ENCODE measurements around the gene MCAM. TPM values are rescaled to one million over a fixed set of nuclear protein-coding genes. Genes with fewer than 3 reads are reported as not detected.

The MCAM gene
- total RNA-seq, result 1 to 10 TPM; 4.7 to 5.2 TPM

DNA sequence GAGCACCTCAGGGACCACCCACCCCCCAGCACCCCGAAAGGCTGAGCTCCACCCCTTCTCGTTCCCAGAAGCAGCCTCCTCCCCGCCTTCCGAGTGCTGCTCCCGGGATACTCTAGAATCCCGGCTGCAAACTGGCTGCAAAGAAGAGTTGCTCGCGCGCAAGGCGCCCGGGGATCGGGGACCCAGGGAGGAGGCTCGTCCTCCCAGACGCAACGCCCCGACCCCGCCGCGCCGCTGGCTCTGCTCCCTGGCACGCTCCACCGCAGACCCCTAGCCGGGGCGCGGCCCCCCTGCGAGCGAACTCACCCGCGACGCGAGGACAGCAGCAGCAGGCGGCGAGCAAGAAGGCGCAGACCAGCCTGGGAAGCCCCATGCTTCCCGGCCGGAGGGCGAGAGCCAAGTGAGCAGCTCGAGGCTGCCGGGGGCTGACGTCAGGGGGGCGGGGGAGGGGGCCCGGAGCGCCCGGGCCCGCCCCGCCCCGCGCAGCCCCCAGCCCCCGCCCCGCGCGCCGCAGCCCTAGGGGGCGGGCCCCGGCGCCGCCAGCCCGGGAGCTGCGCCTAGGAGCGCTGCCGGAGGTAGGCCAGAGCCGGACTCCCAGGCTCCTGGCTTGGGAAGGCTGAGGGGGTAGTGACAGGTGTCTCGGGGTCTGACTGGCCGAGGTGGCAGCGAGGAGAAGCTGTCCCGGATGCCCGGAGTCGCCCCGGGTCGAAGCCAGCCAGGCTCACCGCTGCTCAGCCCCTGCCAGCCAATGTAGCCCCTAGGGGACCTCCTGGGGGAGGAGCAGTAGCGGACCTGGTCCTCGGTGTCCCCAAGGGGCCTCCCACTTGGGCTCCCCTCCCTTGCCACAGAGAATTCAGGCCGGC is at the start of gene MCAM:
Gene MCAM, minus strand, starts transcription at position 402 of the 863 bp plus-strand sequence. Its CDS starts 29 bp downstream, at position 373.
- Mint-ChIP-seq H3K4me3 (peak within 1 kb of the TSS; percentile 79 to 84), H3K9me3 (no peaks in the 10 kb centered on the region), H3K27ac (no peak within 1 kb of the TSS), H3K4me1 (ENCODE audit: low read depth) (peaks cover 20% of the 10 kb centered on the region), H3K27me3 (ENCODE audit: low read depth) (peaks cover 8% of the 10 kb centered on the region), H3K36me3 (ENCODE audit: insufficient read depth in 2 of 2) (no peaks in the 10 kb centered on the region)
- peak in 1 of 2 donors; percentile 28 for DNase-seq
- ATAC-seq (replicated peaks in 1 of 2), result no peak

DNA sequence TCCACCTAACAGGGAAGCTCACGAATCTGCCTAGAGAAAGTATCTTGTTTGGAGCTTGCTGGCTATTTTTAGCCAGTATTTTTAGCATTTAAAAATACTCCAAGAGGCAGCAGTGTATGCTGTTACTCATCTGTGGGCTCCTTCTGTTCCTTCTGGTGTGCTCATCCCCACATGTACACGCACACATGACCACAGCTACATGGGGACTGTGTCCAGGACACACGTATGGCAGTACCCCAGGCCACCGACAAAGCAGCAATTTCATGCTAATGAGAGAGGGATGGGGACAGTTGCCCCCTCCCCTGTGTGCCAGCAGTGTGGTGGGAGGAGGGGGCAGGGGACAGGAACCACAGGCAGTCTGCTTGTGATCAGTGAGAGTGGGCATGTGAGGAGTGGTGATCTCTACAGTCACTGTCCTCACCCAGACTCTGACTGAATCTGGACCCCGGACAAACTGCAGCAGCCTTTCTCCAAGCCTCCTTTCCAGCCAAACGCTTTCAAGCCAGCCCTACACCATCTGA is 48.2 kb upstream of the MCAM start:
- peaks cover 31% of the 10 kb centered on the region for H3K4me1 Mint-ChIP-seq (ENCODE audit: low read depth)
- H3K27me3 Mint-ChIP-seq (ENCODE audit: low read depth), result peaks cover 51% of the 10 kb centered on the region
- no peak for ATAC-seq (replicated peaks in 1 of 2)

DNA sequence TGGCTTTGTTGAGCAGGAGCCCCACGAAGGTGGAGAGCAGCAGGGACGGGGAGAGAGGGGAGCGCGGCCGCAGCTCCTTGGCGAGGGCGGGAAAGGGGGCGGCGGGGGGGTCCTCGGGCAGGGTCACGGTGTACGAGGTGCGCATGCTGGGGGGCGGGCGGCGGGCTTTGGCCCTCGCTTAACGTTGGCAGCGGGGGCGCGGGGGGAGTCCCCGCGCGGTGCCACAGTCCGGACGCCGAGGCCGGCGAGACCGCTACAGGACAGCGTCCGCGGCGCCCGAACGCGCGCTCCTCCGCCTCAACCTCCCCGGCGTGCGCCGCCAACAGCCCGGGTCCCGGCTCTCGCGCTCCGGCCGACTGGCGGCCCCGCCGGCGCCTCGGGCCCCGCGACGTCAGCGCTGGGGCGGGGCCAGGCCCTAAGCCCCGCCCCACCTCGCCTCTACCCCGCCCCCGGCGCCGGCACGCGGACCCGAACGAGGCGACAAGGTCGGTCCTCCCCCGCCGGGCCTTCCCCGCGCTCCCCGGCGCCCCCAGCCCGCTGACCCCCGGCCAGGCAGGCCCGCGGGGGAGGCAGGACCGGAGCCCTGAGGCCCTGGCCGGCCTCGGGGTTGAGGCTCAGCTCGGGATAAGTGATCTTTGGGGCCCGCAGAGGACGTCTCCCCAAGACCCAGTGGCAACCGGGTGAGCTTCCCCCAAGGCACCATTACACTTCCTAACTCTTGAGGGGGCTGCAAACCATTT is 47.1 kb upstream of the MCAM start:
- peaks cover 0 to 2% of the 10 kb centered on the region in 2 donors for H3K9me3 Mint-ChIP-seq
- peaks cover 41% of the 10 kb centered on the region for H3K4me1 Mint-ChIP-seq (ENCODE audit: low read depth)
- H3K27ac Mint-ChIP-seq, result no peak overlapping the region
- ATAC-seq (replicated peaks in 1 of 2), result peak; percentile 63 to 69
- DNase-seq, result peak; percentile 65 to 81
- H3K27me3 Mint-ChIP-seq (ENCODE audit: low read depth), result peaks cover 52% of the 10 kb centered on the region
- H3K36me3 Mint-ChIP-seq (ENCODE audit: insufficient read depth in 2 of 2), result peaks cover 0 to 4% of the 10 kb centered on the region in 2 donors
- peak overlapping the region; percentile 82 to 86 for H3K4me3 Mint-ChIP-seq

More for the DNA sequence above, 48.2 kb upstream of the MCAM start:
- H3K36me3 Mint-ChIP-seq (ENCODE audit: insufficient read depth in 2 of 2), result peaks cover 0 to 4% of the 10 kb centered on the region in 2 donors
- no peak for DNase-seq
- peaks cover 0 to 2% of the 10 kb centered on the region in 2 donors for H3K9me3 Mint-ChIP-seq
- peak overlapping the region; percentile 82 to 86 for H3K4me3 Mint-ChIP-seq
- H3K27ac Mint-ChIP-seq, result no peak overlapping the region

GRCh38 chr11:119363081-119363850 is 46.3 kb upstream of the MCAM start:
- peaks cover 59% of the 10 kb centered on the region for H3K27me3 Mint-ChIP-seq (ENCODE audit: low read depth)

DNA sequence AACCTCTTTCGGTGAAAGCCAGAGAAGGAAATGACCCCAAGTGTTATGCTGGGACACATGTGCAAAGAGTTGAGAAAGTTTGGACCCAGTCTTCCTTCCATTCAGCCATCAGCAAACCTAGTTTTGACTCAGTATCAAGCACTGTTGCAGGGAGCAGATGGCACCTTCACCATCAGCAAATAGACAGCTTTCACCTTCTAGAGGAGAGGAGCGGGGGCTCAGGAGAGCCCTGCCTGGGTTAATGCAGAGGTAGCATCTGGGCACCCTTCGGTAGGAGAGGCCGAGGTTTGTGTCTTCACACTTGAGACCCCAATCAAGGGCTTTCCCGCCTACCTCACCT is 45.8 kb upstream of the MCAM start:
- Mint-ChIP-seq H3K27me3 (ENCODE audit: low read depth) (peaks cover 60% of the 10 kb centered on the region), H3K4me1 (ENCODE audit: low read depth) (peaks cover 43% of the 10 kb centered on the region), H3K9me3 (peaks cover 0 to 2% of the 10 kb centered on the region in 2 donors), H3K27ac (no peak overlapping the region), H3K36me3 (ENCODE audit: insufficient read depth in 2 of 2) (peaks cover 0 to 4% of the 10 kb centered on the region in 2 donors), H3K4me3 (peak overlapping the region; percentile 6 to 53)
- DNase-seq (no peak), ATAC-seq (replicated peaks in 1 of 2) (no peak)

More at GRCh38 chr11:119363081-119363850, 46.3 kb upstream of the MCAM start:
- H3K27ac Mint-ChIP-seq, result no peak overlapping the region
- DNase-seq, result no peak
- peaks cover 0 to 2% of the 10 kb centered on the region in 2 donors for H3K9me3 Mint-ChIP-seq
- H3K4me1 Mint-ChIP-seq (ENCODE audit: low read depth), result peaks cover 43% of the 10 kb centered on the region
- no peak for ATAC-seq (replicated peaks in 1 of 2)
- peak overlapping the region; percentile 6 to 53 for H3K4me3 Mint-ChIP-seq
- peaks cover 0 to 4% of the 10 kb centered on the region in 2 donors for H3K36me3 Mint-ChIP-seq (ENCODE audit: insufficient read depth in 2 of 2)

GRCh38 chr11:119361941-119362725 is 45.2 kb upstream of the MCAM start:
- no peak overlapping the region for H3K27ac Mint-ChIP-seq
- H3K27me3 Mint-ChIP-seq (ENCODE audit: low read depth), result peaks cover 60% of the 10 kb centered on the region
- H3K4me3 Mint-ChIP-seq, result peak overlapping the region; percentile 6 to 53
- DNase-seq (no peak), ATAC-seq (replicated peaks in 1 of 2) (peak in 1 of 2 donors; percentile 31)
- peaks cover 0 to 2% of the 10 kb centered on the region in 2 donors for H3K9me3 Mint-ChIP-seq
- peaks cover 0 to 4% of the 10 kb centered on the region in 2 donors for H3K36me3 Mint-ChIP-seq (ENCODE audit: insufficient read depth in 2 of 2)
- H3K4me1 Mint-ChIP-seq (ENCODE audit: low read depth), result peaks cover 43% of the 10 kb centered on the region

DNA sequence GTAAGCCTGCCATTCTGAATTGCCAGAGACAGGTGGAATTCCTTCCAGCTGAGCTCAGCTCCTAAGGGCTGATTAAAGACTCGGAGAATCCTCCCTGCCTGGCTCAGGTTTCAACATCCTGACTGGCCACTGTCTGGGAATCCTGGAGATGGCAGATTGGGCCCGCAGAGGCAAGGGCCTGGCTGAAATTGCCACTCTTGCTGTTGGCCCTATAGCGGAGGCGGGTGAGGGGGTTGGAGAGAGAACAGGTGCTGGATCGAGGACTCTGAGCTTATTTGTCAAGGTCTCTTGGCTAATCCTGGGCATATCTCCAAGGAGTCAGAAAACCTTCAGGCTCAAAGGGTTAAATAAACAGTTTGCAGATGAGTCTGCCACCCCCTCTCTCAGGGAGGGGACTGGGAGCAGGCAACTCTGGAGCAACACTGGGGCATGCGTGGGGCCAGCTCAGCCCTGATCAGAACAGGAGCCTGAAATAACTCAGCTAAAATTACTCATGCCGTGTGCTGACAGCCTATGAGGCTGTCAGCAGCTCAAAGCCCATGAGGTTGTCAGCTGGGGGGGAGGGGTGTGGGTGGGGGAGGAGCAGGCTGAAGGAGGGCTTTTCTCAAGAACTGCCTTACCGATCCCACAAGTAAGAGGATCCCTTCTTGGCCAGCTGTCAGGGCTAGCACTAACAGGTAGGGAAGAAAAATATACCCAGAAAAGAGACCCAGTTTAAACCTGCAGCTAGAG is 44.3 kb upstream of the MCAM start:
- Mint-ChIP-seq H3K4me3 (peak overlapping the region; percentile 36 to 47), H3K27ac (no peak overlapping the region)
- ATAC-seq (replicated peaks in 1 of 2), result peak; percentile 92

DNA sequence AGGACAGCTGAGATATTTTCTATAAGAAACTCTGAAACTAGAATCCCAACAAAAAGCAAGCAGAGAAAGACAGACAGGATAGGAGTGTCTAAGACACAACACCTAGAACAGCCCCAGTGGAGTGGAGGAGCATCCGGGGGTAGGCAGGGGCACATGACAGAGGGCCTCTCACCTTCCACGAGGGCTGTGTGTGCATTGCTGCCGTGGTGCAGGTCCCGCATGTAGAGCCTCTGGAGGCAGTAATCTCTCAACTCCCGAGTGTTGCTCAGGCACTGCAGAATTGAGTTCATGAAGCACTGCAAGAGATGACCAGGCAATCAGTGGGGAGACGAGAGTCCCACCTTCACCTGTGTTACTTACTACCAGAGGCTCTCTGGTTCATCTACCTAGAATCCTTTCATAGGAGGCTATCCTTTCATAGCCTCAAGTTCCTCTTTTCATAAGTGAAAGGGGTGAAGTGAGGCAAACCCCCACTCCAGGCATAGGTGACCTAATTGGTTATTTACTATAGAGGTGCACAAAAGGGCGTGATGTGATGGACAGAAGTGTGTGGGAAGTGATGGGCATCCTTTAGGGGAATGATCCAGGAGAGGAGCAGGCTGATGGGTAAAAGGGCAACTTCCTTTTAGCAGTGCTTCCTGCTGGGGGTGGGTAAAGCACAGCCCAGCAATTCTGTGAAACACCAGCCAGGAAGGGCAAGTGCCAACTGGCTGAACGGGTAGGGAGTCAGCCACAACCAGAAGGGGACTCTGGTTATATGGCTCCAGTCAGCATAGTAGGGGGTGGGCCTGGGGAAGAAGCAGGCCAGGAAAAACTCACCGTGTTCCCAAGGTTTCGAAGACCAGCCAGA is 42.7 kb upstream of the MCAM start:
- Mint-ChIP-seq H3K9me3 (peaks cover 0 to 2% of the 10 kb centered on the region in 2 donors), H3K27me3 (ENCODE audit: low read depth) (peaks cover 53% of the 10 kb centered on the region), H3K27ac (no peak overlapping the region), H3K4me1 (ENCODE audit: low read depth) (peaks cover 47% of the 10 kb centered on the region), H3K36me3 (ENCODE audit: insufficient read depth in 2 of 2) (peaks cover 0 to 4% of the 10 kb centered on the region in 2 donors), H3K4me3 (no peak overlapping the region)
- DNase-seq (no peak), ATAC-seq (replicated peaks in 1 of 2) (no peak)

More for the DNA sequence above, 44.3 kb upstream of the MCAM start:
- Mint-ChIP-seq H3K36me3 (ENCODE audit: insufficient read depth in 2 of 2) (peaks cover 0 to 4% of the 10 kb centered on the region in 2 donors), H3K4me1 (ENCODE audit: low read depth) (peaks cover 48% of the 10 kb centered on the region), H3K27me3 (ENCODE audit: low read depth) (peaks cover 57% of the 10 kb centered on the region), H3K9me3 (peaks cover 0 to 2% of the 10 kb centered on the region in 2 donors)
- DNase-seq, result peak; percentile 77 to 82

DNA sequence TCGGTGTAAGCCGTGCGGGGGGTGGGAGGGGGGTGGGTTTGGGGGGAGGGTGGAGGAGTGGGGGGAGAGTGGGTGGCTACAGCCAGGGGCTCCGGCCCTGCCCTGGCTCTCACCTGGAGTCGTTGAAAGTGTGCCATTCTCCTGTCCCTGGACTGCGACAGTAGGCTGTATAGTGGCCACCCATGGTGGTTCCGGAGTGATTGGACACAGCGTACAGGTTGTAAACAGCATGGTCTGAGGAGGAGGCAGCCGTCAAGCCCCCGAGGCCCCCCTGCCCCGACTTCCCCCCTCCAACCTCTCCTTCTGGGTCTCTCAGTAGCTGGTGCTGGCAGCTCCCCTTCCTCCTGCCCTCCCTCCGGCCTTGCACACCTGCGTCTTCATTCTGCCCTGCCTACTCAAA is 40.1 kb upstream of the MCAM start:
- H3K36me3 Mint-ChIP-seq (ENCODE audit: insufficient read depth in 2 of 2), result no peaks in the 10 kb centered on the region
- H3K27me3 Mint-ChIP-seq (ENCODE audit: low read depth), result peaks cover 57% of the 10 kb centered on the region
- no peak overlapping the region for H3K27ac Mint-ChIP-seq

GRCh38 chr11:119356349-119357031 is 39.6 kb upstream of the MCAM start:
- no peaks in the 10 kb centered on the region for H3K36me3 Mint-ChIP-seq (ENCODE audit: insufficient read depth in 2 of 2)
- peak overlapping the region; percentile 96 to 97 for H3K4me3 Mint-ChIP-seq
- DNase-seq, result peak; percentile 83 to 85

More for the DNA sequence above, 40.1 kb upstream of the MCAM start:
- ATAC-seq (replicated peaks in 1 of 2), result no peak
- Mint-ChIP-seq H3K9me3 (no peaks in the 10 kb centered on the region), H3K4me3 (peak overlapping the region; percentile 96 to 97), H3K4me1 (ENCODE audit: low read depth) (peaks cover 37% of the 10 kb centered on the region)
- DNase-seq, result no peak

More at GRCh38 chr11:119356349-119357031, 39.6 kb upstream of the MCAM start:
- Mint-ChIP-seq H3K4me1 (ENCODE audit: low read depth) (peaks cover 31% of the 10 kb centered on the region), H3K9me3 (no peaks in the 10 kb centered on the region), H3K27me3 (ENCODE audit: low read depth) (peaks cover 62% of the 10 kb centered on the region), H3K27ac (no peak overlapping the region)
- ATAC-seq (replicated peaks in 1 of 2), result peak; percentile 76 to 77

Data from activated T-cell treated with anti-CD3 and anti-CD28 coated beads, Interleukin-2, amount 50 U/mL, for 72 hours (primary cell).